ENCODE results near the gene AGXT.

Gene AGXT

DNA sequence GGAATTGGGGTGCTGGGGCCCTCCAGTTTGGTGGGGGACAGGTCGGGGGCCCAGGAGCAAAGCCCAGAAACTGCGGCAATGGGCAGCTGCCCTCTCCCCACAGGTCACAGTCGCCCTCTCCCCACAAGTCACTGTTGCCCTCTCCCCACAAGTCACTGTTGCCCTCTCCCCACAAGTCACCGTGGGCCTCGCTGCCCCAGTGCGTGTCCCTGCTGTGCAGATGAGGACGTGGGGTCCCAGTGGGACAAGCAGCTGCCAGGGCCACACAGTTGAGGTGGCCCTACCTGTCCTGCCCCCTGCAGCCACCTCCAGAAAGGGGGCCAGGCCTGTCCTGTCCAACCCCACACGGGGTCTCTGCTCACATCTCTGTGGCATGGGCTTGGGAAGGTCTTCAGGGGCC lies 13.0 kb upstream of the AGXT start:
- Histone ChIP-seq H3K4me1 (ENCODE audit: control insufficient read depth, insufficient read depth, low read length) (no peaks in the 10 kb centered on the region), H3K27ac (ENCODE audit: insufficient read depth, low read depth, low read length, poor library complexity, severe bottlenecking) (no peak overlapping the region), H3K36me3 (ENCODE audit: control insufficient read depth, insufficient read depth, low read length) (no peaks in the 10 kb centered on the region), H3K4me3 (ENCODE audit: insufficient read depth, low read depth, low read length) (no peak overlapping the region), H3K9me3 (ENCODE audit: control insufficient read depth, low read length) (no peaks in the 10 kb centered on the region), H3K27me3 (ENCODE audit: control insufficient read depth, insufficient read depth, low read length, poor library complexity, severe bottlenecking) (no peaks in the 10 kb centered on the region)
- 90% methylated on average over 8 of the region's 8 CpGs for WGBS, 2 experiments

DNA sequence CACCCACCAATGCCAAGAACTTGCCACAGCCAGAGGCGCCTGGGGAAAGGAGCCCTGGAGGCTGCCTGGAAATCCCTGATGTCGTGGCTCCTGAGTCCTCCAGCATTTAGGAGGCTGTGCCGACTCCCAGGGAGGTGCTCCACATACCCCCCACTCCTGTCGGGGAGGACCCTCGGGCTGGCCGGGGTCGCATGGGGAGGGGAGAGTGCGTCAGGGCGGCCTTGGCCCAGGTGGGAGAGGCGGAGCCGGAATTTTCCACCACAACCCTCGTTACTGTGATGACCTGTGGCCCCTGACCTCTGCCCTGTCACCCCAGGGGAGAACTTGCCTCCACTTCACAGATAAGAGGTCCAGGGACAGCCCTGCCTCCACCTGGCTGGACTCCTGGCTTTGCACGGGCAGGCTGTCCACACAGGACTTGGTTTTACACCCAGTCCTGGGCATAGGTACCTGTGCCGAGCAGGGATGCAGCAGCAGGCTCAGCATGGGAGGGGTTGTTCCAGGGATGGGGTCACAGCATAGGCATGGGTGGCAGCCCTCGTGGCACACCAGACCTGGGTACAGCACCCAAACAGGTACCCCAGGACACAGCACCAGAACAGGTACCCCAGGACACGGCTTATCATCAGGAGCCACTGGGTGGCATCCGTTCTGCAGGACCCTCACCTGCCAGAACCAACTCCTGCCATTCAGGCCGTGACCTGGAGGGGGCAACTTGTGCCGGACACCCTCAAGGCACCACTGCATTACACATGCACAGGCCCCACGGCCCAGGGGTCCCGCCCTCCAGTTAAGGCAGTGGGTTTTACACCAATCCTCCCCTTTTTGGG lies 12.3 kb upstream of the AGXT start:
- WGBS, 2 experiments: 79 to 82% methylated on average over 21 of the region's 21 CpGs
- Histone ChIP-seq H3K4me3 (ENCODE audit: insufficient read depth, low read depth, low read length) (no peak overlapping the region), H3K4me1 (ENCODE audit: control insufficient read depth, insufficient read depth, low read length) (no peaks in the 10 kb centered on the region), H3K36me3 (ENCODE audit: control insufficient read depth, insufficient read depth, low read length) (no peaks in the 10 kb centered on the region), H3K9me3 (ENCODE audit: control insufficient read depth, low read length) (no peaks in the 10 kb centered on the region), H3K27ac (ENCODE audit: insufficient read depth, low read depth, low read length, poor library complexity, severe bottlenecking) (no peak overlapping the region), H3K27me3 (ENCODE audit: control insufficient read depth, insufficient read depth, low read length, poor library complexity, severe bottlenecking) (no peaks in the 10 kb centered on the region)

- H3K27me3 ChIP-seq (ENCODE audit: control insufficient read depth, insufficient read depth, low read length, poor library complexity, severe bottlenecking): no peaks in the 10 kb centered on the region
- WGBS, 2 experiments: 92 to 93% methylated on average over 20 to 21 of the region's 21 CpGs
- H3K27ac ChIP-seq (ENCODE audit: insufficient read depth, low read depth, low read length, poor library complexity, severe bottlenecking): no peak overlapping the region
- no peak overlapping the region for H3K4me3 ChIP-seq (ENCODE audit: insufficient read depth, low read depth, low read length)
- no peaks in the 10 kb centered on the region for H3K9me3 ChIP-seq (ENCODE audit: control insufficient read depth, low read length)
- no peaks in the 10 kb centered on the region for H3K36me3 ChIP-seq (ENCODE audit: control insufficient read depth, insufficient read depth, low read length)
- H3K4me1 ChIP-seq (ENCODE audit: control insufficient read depth, insufficient read depth, low read length): no peaks in the 10 kb centered on the region
Measured at GRCh38 chr2:240857039-240858008, 11.3 kb upstream of the AGXT start.

- WGBS, 2 experiments: 93 to 94% methylated on average over 13 of the region's 13 CpGs
- Histone ChIP-seq H3K36me3 (ENCODE audit: control insufficient read depth, insufficient read depth, low read length) (no peaks in the 10 kb centered on the region), H3K9me3 (ENCODE audit: control insufficient read depth, low read length) (no peaks in the 10 kb centered on the region), H3K27me3 (ENCODE audit: control insufficient read depth, insufficient read depth, low read length, poor library complexity, severe bottlenecking) (peaks cover 3% of the 10 kb centered on the region), H3K4me1 (ENCODE audit: control insufficient read depth, insufficient read depth, low read length) (no peaks in the 10 kb centered on the region), H3K4me3 (ENCODE audit: insufficient read depth, low read depth, low read length) (no peak overlapping the region), H3K27ac (ENCODE audit: insufficient read depth, low read depth, low read length, poor library complexity, severe bottlenecking) (no peak overlapping the region)
Measured at GRCh38 chr2:240858321-240858720, 10.3 kb upstream of the AGXT start.

- Histone ChIP-seq H3K4me1 (ENCODE audit: control insufficient read depth, insufficient read depth, low read length) (no peaks in the 10 kb centered on the region), H3K36me3 (ENCODE audit: control insufficient read depth, insufficient read depth, low read length) (no peaks in the 10 kb centered on the region), H3K27me3 (ENCODE audit: control insufficient read depth, insufficient read depth, low read length, poor library complexity, severe bottlenecking) (peaks cover 3% of the 10 kb centered on the region), H3K9me3 (ENCODE audit: control insufficient read depth, low read length) (no peaks in the 10 kb centered on the region), H3K4me3 (ENCODE audit: insufficient read depth, low read depth, low read length) (no peak overlapping the region), H3K27ac (ENCODE audit: insufficient read depth, low read depth, low read length, poor library complexity, severe bottlenecking) (no peak overlapping the region)
- WGBS, 2 experiments: 94% methylated on average over 10 of the region's 10 CpGs
Measured at GRCh38 chr2:240858871-240859270, 9.8 kb upstream of the AGXT start.

GRCh38 chr2:240861547-240861946 lies 7.1 kb upstream of the AGXT start:
- H3K9me3 ChIP-seq (ENCODE audit: control insufficient read depth, low read length): no peaks in the 10 kb centered on the region
- H3K4me3 ChIP-seq (ENCODE audit: insufficient read depth, low read depth, low read length): no peak overlapping the region
- H3K27me3 ChIP-seq (ENCODE audit: control insufficient read depth, insufficient read depth, low read length, poor library complexity, severe bottlenecking): peaks cover 3% of the 10 kb centered on the region
- no peaks in the 10 kb centered on the region for H3K36me3 ChIP-seq (ENCODE audit: control insufficient read depth, insufficient read depth, low read length)
- no peak overlapping the region for H3K27ac ChIP-seq (ENCODE audit: insufficient read depth, low read depth, low read length, poor library complexity, severe bottlenecking)
- no peaks in the 10 kb centered on the region for H3K4me1 ChIP-seq (ENCODE audit: control insufficient read depth, insufficient read depth, low read length)
- WGBS, 2 experiments: 88 to 100% methylated on average over 2 of the region's 2 CpGs

- peaks cover 3% of the 10 kb centered on the region for H3K27me3 ChIP-seq (ENCODE audit: control insufficient read depth, insufficient read depth, low read length, poor library complexity, severe bottlenecking)
Measured at GRCh38 chr2:240864475-240864874, 4.1 kb upstream of the AGXT start.

GRCh38 chr2:240865391-240865790 lies 3.2 kb upstream of the AGXT start:
- 88 to 92% methylated on average over 5 of the region's 5 CpGs for WGBS, 2 experiments
- no peaks in the 10 kb centered on the region for H3K9me3 ChIP-seq (ENCODE audit: control insufficient read depth, low read length)
- H3K27me3 ChIP-seq (ENCODE audit: control insufficient read depth, insufficient read depth, low read length, poor library complexity, severe bottlenecking): peaks cover 3% of the 10 kb centered on the region

More at GRCh38 chr2:240864475-240864874, 4.1 kb upstream of the AGXT start:
- Histone ChIP-seq H3K36me3 (ENCODE audit: control insufficient read depth, insufficient read depth, low read length) (no peaks in the 10 kb centered on the region), H3K4me1 (ENCODE audit: control insufficient read depth, insufficient read depth, low read length) (no peaks in the 10 kb centered on the region), H3K9me3 (ENCODE audit: control insufficient read depth, low read length) (no peaks in the 10 kb centered on the region), H3K27ac (ENCODE audit: insufficient read depth, low read depth, low read length, poor library complexity, severe bottlenecking) (no peak overlapping the region), H3K4me3 (ENCODE audit: insufficient read depth, low read depth, low read length) (no peak overlapping the region)
- 84 to 89% methylated on average over 3 of the region's 3 CpGs for WGBS, 2 experiments

GRCh38 chr2:240869109-240869955 lies 708 bp downstream of the AGXT start:
- H3K27ac ChIP-seq (ENCODE audit: insufficient read depth, low read depth, low read length, poor library complexity, severe bottlenecking): no peak overlapping the region
- H3K9me3 ChIP-seq (ENCODE audit: control insufficient read depth, low read length): no peaks in the 10 kb centered on the region
- no peaks in the 10 kb centered on the region for H3K4me1 ChIP-seq (ENCODE audit: control insufficient read depth, insufficient read depth, low read length)
- 92 to 96% methylated on average over 25 of the region's 25 CpGs for WGBS, 2 experiments
- H3K27me3 ChIP-seq (ENCODE audit: control insufficient read depth, insufficient read depth, low read length, poor library complexity, severe bottlenecking): no peaks in the 10 kb centered on the region
- no peak overlapping the region for H3K4me3 ChIP-seq (ENCODE audit: insufficient read depth, low read depth, low read length)
- no peaks in the 10 kb centered on the region for H3K36me3 ChIP-seq (ENCODE audit: control insufficient read depth, insufficient read depth, low read length)

More at GRCh38 chr2:240865391-240865790, 3.2 kb upstream of the AGXT start:
- Histone ChIP-seq H3K4me1 (ENCODE audit: control insufficient read depth, insufficient read depth, low read length) (no peaks in the 10 kb centered on the region), H3K36me3 (ENCODE audit: control insufficient read depth, insufficient read depth, low read length) (no peaks in the 10 kb centered on the region), H3K27ac (ENCODE audit: insufficient read depth, low read depth, low read length, poor library complexity, severe bottlenecking) (no peak overlapping the region), H3K4me3 (ENCODE audit: insufficient read depth, low read depth, low read length) (no peak overlapping the region)

Measured in ectodermal cell (in vitro differentiated cells).